NCI-H2081 (cell line): ENCODE data around the gene DMPK.

Experiments used
- DNase-seq, 2 experiments: peaks; one replicate each; lab custom pipeline; 2025; lab: John Stamatoyannopoulos, UW

Gene DMPK

DNA sequence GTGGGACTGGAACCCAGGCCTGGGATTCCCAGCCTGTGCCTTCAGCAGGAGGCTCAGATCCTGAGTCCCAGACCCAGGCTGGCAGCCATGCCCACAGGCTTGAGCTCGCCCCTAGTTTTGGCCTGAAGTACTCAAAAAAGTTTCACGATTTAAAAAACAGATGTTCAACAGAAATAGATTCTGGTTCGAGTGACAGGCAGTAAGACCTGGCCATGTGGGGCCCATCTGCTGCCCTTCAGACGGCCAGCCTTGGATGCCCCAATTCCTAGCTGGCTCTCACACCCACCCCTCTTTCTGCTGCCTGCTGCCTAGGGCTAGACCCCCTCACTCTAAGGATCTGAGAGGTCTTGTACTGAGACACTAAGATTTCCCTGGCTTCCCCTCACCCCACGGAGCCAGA, 2.8 kb upstream of the DMPK start:
- no peak for DNase-seq

DNA sequence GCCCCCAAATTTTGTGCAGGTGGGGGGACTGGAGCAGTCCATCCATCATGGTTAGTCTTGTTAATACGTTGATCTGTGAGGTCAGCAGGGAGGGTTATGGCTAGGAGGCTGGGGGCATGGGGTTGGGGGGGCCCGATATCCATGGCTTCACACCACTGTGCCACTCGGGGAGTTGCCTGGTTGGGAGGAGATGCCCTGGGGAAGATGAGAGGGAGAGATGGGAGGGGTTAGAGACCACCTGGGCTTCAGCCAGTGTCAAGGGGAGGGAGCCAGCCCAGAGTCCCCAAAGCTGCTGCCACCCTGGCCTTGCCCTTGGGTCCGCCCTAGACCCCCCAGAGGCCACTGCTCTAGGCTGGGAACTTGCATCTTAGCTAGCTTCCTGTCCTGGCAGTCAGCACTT, 1.8 kb upstream of the DMPK start:
- no peak for DNase-seq

DNA sequence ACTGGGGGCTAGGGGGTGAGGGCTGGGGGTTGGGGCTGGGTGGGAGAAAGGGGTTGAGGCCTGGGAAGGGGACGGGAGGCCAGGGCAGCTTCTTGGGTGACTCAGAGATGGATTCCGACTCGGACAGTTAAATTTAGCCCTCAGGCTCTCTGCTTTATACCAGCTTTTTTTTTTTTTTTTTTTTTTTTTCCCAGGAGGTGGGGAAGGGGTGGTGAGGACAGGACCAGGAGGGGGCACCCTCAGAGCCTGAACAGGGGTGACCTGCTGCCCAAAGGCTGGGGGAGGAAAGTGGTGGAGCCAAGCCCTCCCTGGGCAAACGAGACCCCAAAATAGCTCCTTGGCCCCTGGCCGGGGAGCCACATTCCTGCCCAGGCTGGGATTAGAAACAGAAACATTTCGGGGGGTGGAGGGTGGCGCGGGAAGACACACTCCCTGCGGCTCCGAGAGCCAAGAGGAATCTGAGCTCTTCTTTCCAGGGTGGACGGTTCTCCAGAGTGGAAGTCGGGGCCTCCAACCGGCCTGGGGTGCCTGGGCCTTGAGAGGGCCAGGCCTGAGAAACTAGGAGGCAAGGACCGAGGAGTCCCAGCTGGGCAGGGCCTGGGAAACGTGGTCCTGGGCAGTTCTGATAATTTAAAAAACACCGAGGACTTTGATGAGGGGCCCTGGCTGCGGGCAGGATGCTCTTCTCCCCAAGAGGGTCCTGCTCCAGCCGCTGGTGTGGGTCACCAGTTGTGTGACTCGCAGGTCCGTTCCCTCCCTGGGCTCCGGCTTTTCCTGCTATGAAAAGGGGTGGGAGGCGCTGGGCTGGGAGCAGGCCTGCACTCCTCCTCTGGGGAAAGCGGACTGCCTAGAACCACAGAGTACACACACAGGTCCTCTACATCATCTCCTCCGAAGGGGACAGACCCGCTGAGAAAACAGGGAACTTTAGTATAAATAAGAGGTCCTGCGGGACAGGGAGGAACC, 813 bp upstream of the DMPK start:
- DNase-seq, result no peak

DNA sequence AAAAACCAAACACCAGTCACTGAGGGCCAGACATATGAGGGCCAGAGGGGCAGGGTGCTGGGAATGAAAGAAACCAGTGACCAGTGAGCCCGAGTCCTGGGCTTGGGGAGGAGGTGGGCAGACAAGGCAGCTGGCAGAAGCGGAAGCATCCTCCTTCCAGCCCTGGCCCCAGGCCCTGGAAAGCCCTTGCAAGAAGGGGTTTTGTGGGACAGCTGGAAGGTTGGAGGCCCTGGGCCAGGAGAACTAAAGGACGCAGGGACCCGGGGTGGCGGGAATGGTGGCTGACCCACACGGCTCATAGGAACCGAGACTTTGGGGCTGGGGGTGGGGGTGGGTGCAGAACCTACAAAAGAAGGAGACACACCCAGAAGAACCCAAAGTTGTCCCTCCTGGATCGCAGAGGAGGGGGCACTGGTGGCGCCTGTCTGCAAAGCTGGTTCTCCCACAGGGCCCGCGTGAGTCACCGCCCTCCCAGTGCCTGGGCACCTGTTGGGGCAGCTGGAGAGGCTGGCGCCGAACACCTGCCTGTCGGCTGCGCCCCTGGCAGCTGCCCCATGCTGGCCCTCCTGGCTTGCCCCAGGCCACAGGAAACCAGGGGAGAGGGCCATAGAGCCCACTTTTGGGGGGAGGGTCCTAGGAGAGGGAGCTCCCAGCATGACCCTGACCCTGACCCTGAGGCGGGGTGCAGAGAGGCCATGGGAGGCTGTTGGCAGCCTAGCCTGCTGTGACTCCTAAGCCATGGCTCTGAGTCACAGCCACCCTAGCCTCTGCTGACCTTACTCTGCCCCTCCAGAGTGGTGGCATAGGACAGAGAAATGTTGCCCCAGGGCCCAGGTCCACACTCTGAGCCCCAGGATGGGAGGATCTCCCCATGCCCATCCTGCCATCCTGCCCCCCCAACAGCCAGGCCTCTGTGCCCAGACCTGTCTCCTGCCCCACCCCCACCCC, 802 bp downstream of the DMPK start:
- peak; percentile 82 to 90 for DNase-seq

DNA sequence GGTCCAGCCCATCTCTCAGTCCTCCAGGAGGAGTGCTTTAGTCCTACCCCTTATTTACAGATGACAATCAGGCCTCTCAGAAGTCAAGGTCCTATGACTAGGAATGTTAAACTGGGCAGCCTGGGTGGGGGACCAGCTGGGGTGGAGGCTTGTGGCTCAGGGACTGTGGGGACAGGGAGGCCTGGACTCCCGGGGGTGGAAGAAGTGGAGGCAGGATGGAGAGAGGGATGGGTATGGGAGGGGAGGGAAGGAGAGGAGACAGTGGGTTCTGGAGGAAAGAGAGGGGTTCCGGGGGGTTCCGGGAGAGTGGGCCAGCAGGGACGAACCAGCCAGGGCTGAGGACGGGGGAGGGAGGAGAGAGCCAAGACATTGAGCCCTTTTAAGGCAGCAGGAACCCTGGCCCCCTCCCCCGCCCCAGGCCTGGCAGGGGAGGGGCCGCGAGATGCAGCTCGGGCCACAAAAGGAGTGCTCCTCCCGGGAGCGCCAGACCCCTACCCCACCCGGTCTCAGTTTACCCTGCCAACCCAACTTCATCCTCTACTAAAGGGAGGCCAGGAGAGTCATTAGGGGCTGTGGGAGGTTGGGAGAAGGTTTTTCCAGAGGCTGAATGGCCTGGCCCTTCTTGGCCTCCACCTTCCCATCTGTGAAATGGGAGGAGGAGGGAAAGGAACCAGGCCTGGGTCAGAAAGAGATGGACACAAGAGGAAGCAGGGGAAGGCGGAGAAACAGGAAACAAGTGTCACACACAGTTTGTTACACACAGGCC, 1.7 kb downstream of the DMPK start:
- DNase-seq, result peak in 1 of 2 experiments; percentile 37

DNA sequence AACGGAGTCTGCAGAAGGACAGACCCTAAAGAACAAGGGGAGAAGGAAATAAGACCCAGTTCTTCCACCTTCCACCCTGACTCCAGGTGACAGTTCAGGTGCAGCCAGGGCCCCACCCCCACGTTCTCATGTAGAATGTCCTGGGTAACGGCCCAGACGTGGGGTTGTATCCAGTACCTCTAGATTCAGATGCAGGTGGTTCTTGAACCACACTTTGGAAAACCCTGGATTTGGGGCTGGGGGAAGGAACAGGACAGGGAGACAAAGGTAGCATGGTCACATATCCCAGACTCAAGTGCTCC, 2.2 kb downstream of the DMPK start:
- DNase-seq, result no peak

DNA sequence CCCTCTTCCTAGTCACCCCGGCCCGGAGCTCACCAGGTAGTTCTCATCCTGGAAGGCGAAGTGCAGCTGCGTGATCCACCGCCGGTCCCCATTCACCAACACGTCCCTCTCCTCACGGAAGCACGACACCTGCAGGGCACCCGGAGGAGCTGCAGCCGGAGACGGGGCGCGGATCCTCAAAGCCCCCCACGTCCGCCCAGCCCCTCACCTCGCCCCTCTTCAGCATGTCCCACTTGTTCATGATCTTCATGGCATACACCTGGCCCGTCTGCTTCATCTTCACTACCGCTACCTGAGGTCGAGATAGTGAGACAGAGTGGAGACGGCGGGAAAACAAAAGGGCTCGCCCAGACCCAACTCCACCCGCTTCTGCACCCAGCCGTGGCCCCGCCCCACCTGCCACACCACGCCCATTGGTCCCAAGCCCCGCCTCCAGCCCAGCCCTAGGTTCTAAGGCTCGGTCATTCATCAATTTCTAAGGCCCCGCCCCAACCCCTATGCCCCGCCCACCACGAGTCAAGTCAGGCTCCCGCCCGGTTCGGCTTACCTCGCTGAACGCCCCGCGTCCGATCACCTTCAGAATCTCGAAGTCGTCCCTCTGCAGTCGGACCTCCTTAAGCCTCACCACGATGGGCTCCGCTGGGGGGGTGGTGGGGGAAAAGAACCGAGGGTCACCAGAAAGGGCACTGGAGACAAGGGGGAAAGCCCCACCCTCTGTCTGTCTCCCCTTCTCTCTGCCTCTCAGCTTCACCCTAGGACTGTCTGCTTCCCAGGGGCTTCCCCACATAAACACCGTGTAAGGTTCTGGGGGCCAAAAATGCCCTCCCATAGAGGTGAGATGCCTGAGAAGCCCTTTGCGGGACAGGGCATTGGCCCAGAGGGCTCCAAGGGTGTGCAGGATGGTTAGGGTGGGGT, 2.8 kb downstream of the DMPK start:
- DNase-seq, result peak; percentile 85 to 92

DNA sequence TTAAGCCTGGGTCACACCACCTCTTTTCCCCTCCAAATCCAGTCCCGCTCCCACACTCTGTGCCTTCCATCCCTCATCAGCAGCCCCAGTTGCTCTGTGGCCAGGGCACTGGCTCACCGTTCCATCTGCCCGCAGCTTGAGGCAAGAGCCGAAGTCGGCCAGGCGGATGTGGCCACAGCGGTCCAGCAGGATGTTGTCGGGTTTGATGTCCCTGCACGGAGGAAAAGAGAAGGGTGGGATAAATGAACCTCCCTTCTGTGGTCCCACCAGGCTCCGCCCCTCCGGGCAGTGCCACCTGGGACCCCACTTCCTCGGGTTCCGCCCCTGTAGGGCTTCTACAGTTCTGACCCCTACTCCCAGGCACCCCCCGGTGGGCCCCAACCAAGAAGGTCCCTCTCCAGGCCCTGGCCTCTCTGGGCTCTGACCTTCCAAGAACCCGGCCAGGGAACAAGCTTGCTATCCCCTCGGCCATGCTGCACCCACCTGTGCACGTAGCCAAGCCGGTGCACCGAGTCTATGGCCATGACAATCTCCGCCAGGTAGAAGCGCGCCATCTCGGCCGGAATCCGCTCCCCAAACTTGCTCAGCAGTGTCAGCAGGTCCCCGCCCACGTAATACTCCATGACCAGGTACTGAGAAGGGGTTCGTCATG, 4.2 kb downstream of the DMPK start:
- no peak for DNase-seq

DNA sequence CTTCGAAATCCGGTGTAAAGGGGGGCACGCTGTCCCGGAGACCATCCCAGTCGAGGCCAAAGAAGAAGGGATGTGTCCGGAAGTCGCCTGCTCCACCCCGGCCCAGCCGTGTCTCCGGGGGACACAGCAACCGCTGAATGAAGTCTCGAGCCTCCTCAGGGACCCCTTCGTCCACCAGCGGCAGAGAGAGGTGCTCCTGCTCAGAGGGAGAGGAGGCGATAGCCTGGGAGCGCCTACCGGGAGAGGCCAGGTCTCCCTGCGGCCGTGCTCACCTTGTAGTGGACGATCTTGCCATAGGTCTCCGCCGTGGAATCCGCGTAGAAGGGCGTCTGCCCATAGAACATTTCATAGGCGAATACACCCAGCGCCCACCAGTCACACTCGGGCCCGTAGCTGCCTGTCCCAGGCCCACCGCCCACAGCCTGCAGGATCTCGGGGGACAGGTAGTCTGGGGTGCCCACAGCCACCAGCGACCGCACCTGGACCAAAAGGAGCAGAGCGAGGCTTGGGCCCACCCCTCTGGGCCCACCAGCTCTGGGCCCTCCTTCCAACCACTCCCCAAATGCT, 4.8 kb downstream of the DMPK start:
- DNase-seq, result no peak

DNA sequence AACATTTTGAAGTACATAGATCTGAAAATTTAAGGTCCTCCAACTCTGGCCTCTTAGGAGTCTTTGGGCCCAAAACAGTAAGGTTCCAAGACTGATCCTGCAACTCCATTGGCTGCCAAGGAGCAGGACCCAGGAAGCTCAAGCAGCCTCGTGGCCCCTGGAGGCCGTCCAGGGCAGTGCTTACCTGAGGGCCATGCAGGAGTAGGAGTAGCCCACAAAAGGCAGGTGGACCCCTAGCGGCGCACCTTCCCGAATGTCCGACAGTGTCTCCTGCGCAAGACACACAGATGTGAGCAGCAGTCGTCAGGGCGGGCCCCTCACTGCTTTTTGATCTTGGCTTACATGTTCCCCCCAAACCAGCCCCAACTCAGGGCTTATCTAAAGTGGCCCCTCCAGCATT, 7.5 kb downstream of the DMPK start:
- DNase-seq, result no peak

DNA sequence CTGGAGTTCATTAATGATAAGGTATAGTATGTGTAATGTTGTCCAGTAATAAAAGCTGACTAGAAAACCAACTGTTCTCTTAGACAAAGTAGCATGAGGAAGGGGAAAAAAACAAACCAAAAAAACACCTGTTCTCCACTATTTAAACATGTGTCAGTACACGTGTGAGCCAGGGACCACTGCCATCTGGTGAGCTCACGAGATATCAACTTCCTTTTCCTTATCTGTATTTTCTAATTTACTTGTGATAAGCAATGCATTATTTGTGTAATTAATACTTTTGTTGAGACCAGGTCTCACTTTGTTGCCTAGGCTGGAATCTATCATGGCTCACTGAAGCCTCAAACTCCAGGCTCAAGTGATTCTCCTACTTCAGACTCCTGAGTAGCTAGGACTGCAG, 8.9 kb downstream of the DMPK start:
- DNase-seq, result no peak

DNA sequence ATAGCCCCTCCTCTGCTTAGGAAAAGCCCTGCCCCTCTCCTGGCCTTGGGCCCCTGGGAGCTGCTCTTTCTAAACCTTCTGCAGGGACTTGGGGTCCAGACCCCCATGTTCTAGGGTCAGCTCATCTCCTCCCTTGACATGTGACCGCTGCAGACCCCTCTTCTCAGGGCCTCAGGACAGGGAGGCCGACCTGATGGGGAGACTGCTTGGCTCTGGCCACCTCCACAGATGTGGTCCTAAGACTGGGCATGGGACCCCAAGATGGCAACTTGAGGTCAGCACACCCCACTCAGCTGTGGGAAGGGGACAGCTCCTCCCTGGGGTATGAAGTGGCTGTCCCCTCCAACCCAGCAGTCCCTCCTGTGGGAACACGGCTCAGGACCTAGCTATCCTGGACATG, 9.4 kb downstream of the DMPK start:
- DNase-seq, result no peak

DNA sequence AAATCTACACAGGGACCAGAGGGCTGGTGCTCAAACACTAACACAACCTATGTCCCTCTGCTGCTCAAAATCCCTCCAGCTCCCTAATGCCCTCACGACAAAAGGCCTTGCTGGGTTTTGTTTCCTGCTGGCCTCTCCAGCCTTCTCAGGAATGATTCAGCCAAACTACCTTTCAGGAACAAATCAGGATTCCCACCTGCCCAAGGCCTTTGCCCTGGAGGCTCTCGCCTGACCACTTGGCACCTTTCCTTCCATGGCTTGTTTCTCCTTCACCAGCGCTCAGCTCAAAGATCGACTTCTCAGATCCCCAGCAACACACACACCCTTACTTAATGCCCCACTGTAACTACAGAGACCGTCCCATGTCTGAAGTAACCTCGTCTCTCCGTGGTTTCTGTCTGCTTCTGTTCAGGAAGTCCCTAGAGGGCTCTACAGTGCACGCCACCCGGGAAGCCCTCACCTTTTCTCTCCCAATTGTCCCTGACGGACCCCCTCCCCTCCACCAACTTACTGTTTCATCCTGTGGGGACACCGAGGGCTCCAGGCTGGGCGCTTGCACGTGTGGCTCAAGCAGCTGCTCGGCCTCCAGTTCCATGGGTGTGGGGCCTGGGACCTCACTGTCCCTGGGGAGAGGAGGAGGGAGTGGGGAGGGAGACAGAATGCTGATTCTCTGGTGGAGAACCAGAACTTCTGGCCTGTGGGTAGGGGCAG, 10.0 kb downstream of the DMPK start:
- DNase-seq, result no peak

DNA sequence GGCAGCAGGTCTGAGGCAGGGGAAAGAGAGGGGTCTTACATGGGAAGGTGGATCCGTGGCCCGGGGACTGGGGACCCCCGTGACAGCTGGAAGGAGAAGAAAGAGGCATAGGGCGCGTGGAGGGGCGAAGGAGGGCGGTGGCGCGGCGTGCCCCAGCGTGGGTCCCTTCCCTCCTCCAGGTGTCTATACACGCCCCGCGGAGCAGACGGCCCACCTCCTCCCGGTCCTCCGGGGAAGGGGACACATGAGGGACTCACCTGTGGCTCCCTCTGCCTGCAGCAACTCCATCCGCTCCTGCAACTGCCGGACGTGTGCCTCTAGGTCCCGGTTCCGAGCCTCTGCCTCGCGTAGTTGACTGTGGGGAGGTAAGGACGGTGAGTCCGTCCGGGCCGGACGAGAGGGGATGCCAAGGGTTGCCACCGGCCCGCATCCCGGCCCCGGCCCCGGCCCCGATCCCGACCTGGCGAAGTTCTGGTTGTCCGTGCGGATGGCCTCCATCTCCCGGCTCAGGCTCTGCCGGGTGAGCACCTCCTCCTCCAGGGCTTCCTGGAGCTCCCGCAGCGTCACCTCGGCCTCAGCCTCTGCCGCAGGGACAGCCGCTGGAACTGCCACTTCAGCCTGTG, 10.9 kb downstream of the DMPK start:
- DNase-seq, result no peak

DNA sequence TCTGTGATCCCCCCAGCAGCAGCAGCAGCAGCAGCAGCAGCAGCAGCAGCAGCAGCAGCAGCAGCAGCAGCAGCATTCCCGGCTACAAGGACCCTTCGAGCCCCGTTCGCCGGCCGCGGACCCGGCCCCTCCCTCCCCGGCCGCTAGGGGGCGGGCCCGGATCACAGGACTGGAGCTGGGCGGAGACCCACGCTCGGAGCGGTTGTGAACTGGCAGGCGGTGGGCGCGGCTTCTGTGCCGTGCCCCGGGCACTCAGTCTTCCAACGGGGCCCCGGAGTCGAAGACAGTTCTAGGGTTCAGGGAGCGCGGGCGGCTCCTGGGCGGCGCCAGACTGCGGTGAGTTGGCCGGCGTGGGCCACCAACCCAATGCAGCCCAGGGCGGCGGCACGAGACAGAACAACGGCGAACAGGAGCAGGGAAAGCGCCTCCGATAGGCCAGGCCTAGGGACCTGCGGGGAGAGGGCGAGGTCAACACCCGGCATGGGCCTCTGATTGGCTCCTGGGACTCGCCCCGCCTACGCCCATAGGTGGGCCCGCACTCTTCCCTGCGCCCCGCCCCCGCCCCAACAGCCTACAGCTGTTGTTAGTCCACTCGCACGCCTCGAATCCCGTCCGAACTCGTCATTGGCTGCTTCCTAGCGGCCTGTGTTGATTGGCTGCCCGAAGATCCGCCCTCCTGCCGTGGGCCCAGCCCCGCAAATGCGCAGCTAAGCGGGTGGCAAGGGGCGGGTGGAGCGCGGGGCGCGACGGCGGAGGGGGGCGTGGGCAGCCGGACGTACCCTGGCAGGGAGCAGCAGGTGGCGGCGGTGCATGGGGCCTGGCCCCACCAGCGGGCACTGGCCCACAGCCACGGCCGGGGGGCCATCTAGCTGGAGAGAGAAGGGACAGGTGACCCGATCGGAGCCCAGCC, 11.8 kb downstream of the DMPK start:
- DNase-seq, result peak; percentile 95

DNA sequence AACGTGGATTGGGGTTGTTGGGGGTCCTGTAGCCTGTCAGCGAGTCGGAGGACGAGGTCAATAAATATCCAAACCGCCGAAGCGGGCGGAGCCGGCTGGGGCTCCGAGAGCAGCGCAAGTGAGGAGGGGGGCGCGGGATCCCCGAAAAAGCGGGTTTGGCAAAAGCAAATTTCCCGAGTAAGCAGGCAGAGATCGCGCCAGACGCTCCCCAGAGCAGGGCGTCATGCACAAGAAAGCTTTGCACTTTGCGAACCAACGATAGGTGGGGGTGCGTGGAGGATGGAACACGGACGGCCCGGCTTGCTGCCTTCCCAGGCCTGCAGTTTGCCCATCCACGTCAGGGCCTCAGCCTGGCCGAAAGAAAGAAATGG, 12.5 kb downstream of the DMPK start:
- no peak for DNase-seq

DNA sequence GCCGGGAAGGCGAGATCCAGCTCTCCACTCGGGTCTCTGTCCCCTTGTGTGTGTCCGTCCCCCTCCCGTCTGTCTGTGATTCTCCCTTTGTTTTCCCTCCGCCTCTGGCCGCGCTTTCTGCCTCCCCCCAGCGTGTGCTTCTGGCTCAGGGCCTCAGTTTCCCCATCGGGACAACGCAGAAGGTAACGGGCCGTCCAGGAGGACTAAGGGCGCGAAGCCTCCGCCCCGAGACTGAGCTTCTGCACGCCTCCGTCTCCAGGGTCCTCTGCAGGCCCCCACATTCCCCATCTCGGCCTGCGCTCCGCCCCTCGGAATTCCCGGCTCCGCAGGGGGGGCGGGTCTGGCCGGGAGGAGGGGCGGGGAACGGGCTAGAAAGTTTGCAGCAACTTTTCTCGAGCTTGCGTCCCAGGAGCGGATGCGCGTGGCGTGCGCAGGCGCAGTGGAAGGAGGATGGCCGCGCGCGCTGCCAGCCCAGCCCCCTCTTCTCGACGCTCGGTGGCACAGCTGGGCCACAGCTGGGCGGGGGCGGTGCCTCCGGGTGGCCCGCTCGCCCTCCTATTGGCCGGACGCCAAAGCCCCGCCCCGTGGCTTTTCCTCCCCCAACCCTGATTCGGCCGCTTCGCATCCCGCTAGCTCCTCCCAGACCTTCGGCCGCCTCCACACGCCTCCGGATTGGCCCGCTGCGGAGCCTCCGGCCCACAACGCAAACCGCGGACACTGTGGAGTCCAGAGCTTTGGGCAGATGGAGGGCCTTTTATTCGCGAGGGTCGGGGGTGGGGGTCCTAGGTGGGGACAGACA, 13.1 kb downstream of the DMPK start, which contains the start of gene SIX5:
Gene SIX5 (minus strand): TSS at position 269 of the 799 bp plus-strand sequence. CDS start 408 bp downstream, outside the sequence.
- peak; percentile 87 to 93 for DNase-seq
